ENCODE data around the gene CCDC66.

DNA sequence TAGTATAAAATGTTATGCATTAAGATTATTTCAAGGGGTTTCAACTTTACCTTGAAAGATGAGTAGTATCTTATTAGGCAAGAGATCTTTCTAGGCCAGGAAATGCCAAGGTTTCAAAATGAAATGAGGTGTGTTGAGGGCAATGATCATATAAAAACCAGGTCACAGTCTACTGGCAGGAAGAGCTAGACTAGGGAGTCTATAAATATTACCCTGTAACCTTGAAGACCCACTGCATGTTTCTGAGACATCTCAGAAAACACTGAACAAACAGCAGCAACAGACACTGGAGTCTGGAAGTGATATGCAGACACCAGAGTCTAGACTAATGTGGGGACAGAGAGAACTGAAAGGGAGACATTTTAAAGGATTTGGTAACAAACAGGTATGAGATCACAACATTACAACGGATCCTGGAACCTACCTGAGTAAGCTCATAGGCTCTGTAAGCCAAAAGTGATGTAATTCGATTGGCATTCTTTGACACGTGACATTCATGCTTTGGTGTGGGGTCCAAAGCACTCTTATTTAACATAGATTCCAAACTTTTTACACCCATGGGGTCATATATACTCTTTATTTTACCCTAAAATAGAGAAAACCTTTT lies 111.1 kb downstream of the CCDC66 start:
- TF ChIP-seq TCF4 (CRISPR knock-in tag; IDR thresholded peaks at IDR 0.05; ENCODE audit: borderline replicate concordance) (no peak), ZFP3 (CRISPR knock-in tag; IDR thresholded peaks at IDR 0.05) (no peak)

All from SK-N-SH treated with all-trans-retinoic acid at 6 μM for 48 hours (cell line).